HG03108 (cell line): ENCODE measurements around the gene DTYMK.
A peak's percentile ranks its signal among the peaks of the same experiment; 100 is the strongest.

ENCODE experiments used
- ATAC-seq: cut with Tn5 transposase; IDR thresholded peaks from one replicate; pipeline ENCODE4 v1.9.1; 2021; ENCODE audit warnings: moderate library complexity; ENCODE audit not compliant: unreplicated experiment

The DTYMK gene

GRCh38 chr2:241652722-241653121 lies 33.9 kb downstream of the DTYMK start:
- no peak for ATAC-seq

- ATAC-seq: no peak
These were observed 34.5 kb downstream of the DTYMK start for GRCh38 chr2:241652142-241652541.

- no peak for ATAC-seq
These were observed 36.7 kb downstream of the DTYMK start for GRCh38 chr2:241649927-241650326.

GRCh38 chr2:241649404-241649803 lies 37.2 kb downstream of the DTYMK start:
- no peak for ATAC-seq

- no peak for ATAC-seq
These were observed 38.2 kb downstream of the DTYMK start for GRCh38 chr2:241648453-241648852.

- no peak for ATAC-seq
These were observed 40.5 kb downstream of the DTYMK start for GRCh38 chr2:241645915-241646645.

GRCh38 chr2:241645056-241645914 lies 41.3 kb downstream of the DTYMK start:
- no peak for ATAC-seq

GRCh38 chr2:241641631-241642030 lies 45.0 kb downstream of the DTYMK start:
- ATAC-seq: no peak

- ATAC-seq: no peak
These were observed 46.3 kb downstream of the DTYMK start for GRCh38 chr2:241640165-241640795.

- no peak for ATAC-seq
These were observed 47.2 kb downstream of the DTYMK start for GRCh38 chr2:241639385-241639784.

- ATAC-seq: no peak
These were observed 47.7 kb downstream of the DTYMK start for GRCh38 chr2:241638940-241639339.

GRCh38 chr2:241637795-241638660 lies 48.6 kb downstream of the DTYMK start:
- ATAC-seq: peak; percentile 4

GRCh38 chr2:241637018-241637794 lies 49.4 kb downstream of the DTYMK start, which contains the start of the genes ATG4B and THAP4:
Gene ATG4B, plus strand, starts transcription at chr2:241637693. Its CDS starts 22 bp downstream, at chr2:241637715.
Gene THAP4, minus strand, starts transcription at chr2:241637158. Its CDS starts 141 bp downstream, at chr2:241637017.
- peak; percentile 61 for ATAC-seq

GRCh38 chr2:241636182-241637017 lies 50.2 kb downstream of the DTYMK start:
- ATAC-seq: peak; percentile 28

- no peak for ATAC-seq
These were observed 50.9 kb downstream of the DTYMK start for GRCh38 chr2:241635756-241636155.

- no peak for ATAC-seq
These were observed 53.1 kb downstream of the DTYMK start for GRCh38 chr2:241633561-241633960.

GRCh38 chr2:241632478-241633325 lies 53.9 kb downstream of the DTYMK start:
- no peak for ATAC-seq
